Osteoblast (primary cell): ENCODE measurements around the gene LACRT. TPM values are rescaled to one million over a fixed set of nuclear protein-coding genes. Genes with fewer than 3 reads are reported as not detected.

Source experiments
- DNase-seq: peaks from one replicate; pipeline ENCODE4 v3.0.0; 2011; ENCODE audit warnings: low spot score, mixed read lengths; ENCODE audit not compliant: insufficient read length; ENCODE audit errors: missing footprints
- H2AFZ ChIP-seq: 2 replicates; pipeline ENCODE4 v1.6.0; 2011; ENCODE audit warnings: mild to moderate bottlenecking, low read length
- H3K27ac ChIP-seq: 2 replicates; pipeline ENCODE4 v1.5.1; 2011; ENCODE audit warnings: mild to moderate bottlenecking, low read depth, low read length, moderate library complexity
- H3K27me3 ChIP-seq: 2 replicates; pipeline ENCODE4 v1.6.0; 2012; ENCODE audit warnings: mild to moderate bottlenecking, control low read depth, inconsistent platforms, low read length, moderate library complexity; ENCODE audit not compliant: insufficient read depth
- H3K36me3 ChIP-seq: 2 replicates; pipeline ENCODE4 v1.5.1; 2011; ENCODE audit warnings: mild to moderate bottlenecking, low read length, control low read depth, moderate library complexity; ENCODE audit not compliant: insufficient read depth
- H3K4me1 ChIP-seq: 2 replicates; pipeline ENCODE4 v1.5.1; 2011; ENCODE audit warnings: mild to moderate bottlenecking, low read length, control low read depth, moderate library complexity; ENCODE audit not compliant: insufficient read depth
- H3K4me2 ChIP-seq: 2 replicates; pipeline ENCODE4 v1.6.0; 2011; ENCODE audit warnings: mild to moderate bottlenecking, low read length; ENCODE audit not compliant: insufficient read depth
- H3K4me3 ChIP-seq: fragments of 200-600 bp; sonication (generic); 3 replicates; pipeline ENCODE4 v1.5.1; 2012; ENCODE audit warnings: mild to moderate bottlenecking, low read length, inconsistent platforms; ENCODE audit not compliant: insufficient read depth
- H3K79me2 ChIP-seq: 2 replicates; pipeline ENCODE4 v1.6.0; 2012; ENCODE audit warnings: mild to moderate bottlenecking, low read length, control low read depth, inconsistent platforms; ENCODE audit not compliant: insufficient read depth
- H3K9me3 ChIP-seq: 2 replicates; pipeline ENCODE4 v1.5.1; 2011; ENCODE audit warnings: low read depth, low read length, control low read depth
- H4K20me1 ChIP-seq: 2 replicates; pipeline ENCODE4 v1.6.0; 2012; ENCODE audit warnings: mild to moderate bottlenecking, low read length, control low read depth; ENCODE audit not compliant: insufficient read depth
- total RNA-seq: library from RNA; depleted of rRNA; stranded (reverse); fragments of >200 nt; gene quantifications from 2 replicates; pipeline ENCODE4 v1.2.3, GENCODE V29; 2012
- TF ChIP-seq, protein P1 (sequence below): IDR thresholded peaks from 2 replicates; pipeline ENCODE4 v1.5.1; 2011; ENCODE audit warnings: mild to moderate bottlenecking, low read depth, low read length, moderate library complexity; ENCODE audit errors: extremely low read depth

The LACRT gene
- total RNA-seq, 1 donor: not detected

DNA sequence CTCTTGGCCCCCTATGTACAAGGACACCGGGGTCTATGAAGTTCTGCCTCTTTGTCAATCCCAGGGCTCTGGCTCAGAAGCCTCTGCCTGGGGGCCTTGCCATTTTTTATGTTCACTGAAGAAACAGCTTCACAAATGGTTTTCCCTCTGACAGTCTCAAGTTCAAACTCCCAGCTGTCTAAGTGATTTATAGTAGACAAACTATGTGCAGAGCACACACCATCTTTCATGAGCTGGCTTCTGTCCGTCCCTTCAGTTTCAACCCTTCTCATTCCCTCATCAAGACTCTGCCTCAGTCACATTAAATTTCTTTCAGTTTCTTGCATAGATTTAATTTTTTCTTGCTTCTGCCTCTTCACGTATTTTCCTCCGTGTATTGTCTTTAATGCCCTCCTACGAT, 16.2 kb upstream of the LACRT start:
- Histone ChIP-seq H3K9me3 (no peaks in the 10 kb centered on the region), H3K36me3 (no peaks in the 10 kb centered on the region), H3K27me3 (peaks cover 3% of the 10 kb centered on the region), H3K4me2 (no peak overlapping the region), H2AFZ (no peak overlapping the region), H3K4me1 (no peaks in the 10 kb centered on the region), H3K79me2 (no peaks in the 10 kb centered on the region), H4K20me1 (no peaks in the 10 kb centered on the region), H3K4me3 (no peak overlapping the region), H3K27ac (no peak overlapping the region)
- TF ChIP-seq, protein P1, sequence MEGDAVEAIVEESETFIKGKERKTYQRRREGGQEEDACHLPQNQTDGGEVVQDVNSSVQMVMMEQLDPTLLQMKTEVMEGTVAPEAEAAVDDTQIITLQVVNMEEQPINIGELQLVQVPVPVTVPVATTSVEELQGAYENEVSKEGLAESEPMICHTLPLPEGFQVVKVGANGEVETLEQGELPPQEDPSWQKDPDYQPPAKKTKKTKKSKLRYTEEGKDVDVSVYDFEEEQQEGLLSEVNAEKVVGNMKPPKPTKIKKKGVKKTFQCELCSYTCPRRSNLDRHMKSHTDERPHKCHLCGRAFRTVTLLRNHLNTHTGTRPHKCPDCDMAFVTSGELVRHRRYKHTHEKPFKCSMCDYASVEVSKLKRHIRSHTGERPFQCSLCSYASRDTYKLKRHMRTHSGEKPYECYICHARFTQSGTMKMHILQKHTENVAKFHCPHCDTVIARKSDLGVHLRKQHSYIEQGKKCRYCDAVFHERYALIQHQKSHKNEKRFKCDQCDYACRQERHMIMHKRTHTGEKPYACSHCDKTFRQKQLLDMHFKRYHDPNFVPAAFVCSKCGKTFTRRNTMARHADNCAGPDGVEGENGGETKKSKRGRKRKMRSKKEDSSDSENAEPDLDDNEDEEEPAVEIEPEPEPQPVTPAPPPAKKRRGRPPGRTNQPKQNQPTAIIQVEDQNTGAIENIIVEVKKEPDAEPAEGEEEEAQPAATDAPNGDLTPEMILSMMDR: no peak
- no peak for DNase-seq

DNA sequence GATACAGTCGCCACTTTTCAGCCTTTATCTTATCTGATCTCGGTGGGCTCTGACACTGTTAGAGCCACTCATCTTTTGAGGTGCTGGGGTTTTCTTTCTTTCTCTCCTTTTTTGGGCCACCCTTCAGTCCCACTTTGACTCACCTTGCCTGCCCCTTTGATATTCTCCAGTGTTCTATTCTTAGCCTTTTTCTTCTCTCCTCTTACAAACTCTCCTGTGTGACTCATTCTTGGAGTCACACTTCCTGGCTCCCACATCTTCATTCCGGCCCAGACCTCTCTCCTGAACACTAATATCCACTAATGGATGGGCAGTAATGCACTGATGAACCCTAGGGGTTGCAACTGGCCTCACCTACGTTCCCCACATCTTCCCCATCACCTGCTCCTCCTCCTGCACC, 15.7 kb upstream of the LACRT start:
- Histone ChIP-seq H3K36me3 (no peaks in the 10 kb centered on the region), H2AFZ (no peak overlapping the region), H3K27me3 (peaks cover 3% of the 10 kb centered on the region), H3K4me2 (no peak overlapping the region), H3K27ac (no peak overlapping the region), H3K9me3 (no peaks in the 10 kb centered on the region), H3K4me3 (no peak overlapping the region), H3K4me1 (no peaks in the 10 kb centered on the region), H4K20me1 (no peaks in the 10 kb centered on the region), H3K79me2 (no peaks in the 10 kb centered on the region)
- TF ChIP-seq, protein P1: no peak
- no peak for DNase-seq

DNA sequence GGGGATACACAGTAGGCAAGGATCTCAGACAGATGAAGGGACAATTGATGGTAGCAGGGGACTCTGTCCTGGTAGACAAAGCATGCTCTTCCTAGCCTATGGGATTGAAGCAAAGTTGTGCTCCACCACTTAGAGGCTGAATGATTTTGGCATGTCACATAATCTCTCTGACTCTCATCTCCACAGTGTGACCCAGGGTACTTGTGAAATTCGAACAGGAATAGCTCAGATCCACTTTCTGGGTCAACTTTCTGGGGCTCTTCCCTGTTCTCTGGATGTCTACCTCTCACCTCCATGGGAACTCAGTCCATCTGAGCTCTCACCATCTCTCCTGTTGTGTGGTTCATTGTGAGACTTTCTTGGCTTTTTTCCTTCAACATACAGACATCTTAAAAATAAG, 15.1 kb upstream of the LACRT start:
- H3K4me1 ChIP-seq: no peaks in the 10 kb centered on the region
- no peaks in the 10 kb centered on the region for H3K9me3 ChIP-seq
- H4K20me1 ChIP-seq: no peaks in the 10 kb centered on the region
- TF ChIP-seq, protein P1: no peak
- H2AFZ ChIP-seq: no peak overlapping the region
- no peaks in the 10 kb centered on the region for H3K36me3 ChIP-seq
- H3K4me2 ChIP-seq: no peak overlapping the region
- H3K4me3 ChIP-seq: no peak overlapping the region
- H3K27ac ChIP-seq: no peak overlapping the region
- no peak for DNase-seq
- H3K79me2 ChIP-seq: no peaks in the 10 kb centered on the region
- peaks cover 3% of the 10 kb centered on the region for H3K27me3 ChIP-seq

DNA sequence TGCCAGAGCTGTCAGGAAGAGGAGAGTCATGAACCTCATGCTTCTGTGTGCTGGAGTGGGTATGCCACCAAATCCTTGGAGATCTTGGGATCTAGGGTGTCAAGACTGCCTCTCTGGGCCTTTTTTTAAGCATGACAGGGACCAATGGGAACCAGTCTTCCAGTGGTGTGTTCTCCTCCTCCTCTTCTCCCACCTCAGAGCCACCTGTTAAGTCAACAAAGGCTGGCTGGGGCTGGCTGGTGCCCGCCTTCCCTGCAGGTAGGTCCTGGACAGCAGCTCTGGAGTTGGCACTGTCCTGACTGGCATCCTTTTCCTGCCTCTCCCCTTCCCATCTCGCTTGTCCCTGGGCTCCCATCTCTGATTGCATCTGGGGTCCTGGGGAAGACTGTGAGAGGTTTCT, 13.6 kb upstream of the LACRT start, which contains the start of gene DCD:
TSS of gene DCD (minus strand) at position 101 of the 400 bp plus-strand sequence. CDS start at position 39, 62 bp downstream.
- Histone ChIP-seq H3K4me3 (no peak within 1 kb of the TSS), H3K27ac (no peak within 1 kb of the TSS), H3K4me2 (no peak within 1 kb of the TSS), H2AFZ (no peak within 1 kb of the TSS), H3K4me1 (no peaks in the 10 kb centered on the region), H3K79me2 (no peaks in the 10 kb centered on the region), H4K20me1 (no peaks in the 10 kb centered on the region), H3K36me3 (no peaks in the 10 kb centered on the region), H3K9me3 (no peaks in the 10 kb centered on the region), H3K27me3 (peaks cover 3% of the 10 kb centered on the region)
- DNase-seq: no peak
- TF ChIP-seq, protein P1: no peak
